GM13976 (cell line): ENCODE results near the gene SLIT2.

Experiments
- DNase-seq: peaks from one replicate; pipeline ENCODE4 v3.0.0; 2012; ENCODE audit warnings: low spot score
- in situ Hi-C: fragments of 300-500 bp; cut with MboI; formaldehyde crosslinking; loops from one replicate; pipeline ENCODE4 v1.12.0; 2022; ENCODE audit warnings: low sequenced_read_pairs, mixed read lengths, inconsistent platforms; ENCODE audit not compliant: unreplicated experiment
- TF ChIP-seq, protein P1 (sequence below): IDR thresholded peaks from 2 replicates; pipeline ENCODE4 v1.5.1; 2012; ENCODE audit warnings: borderline replicate concordance, mild to moderate bottlenecking; ENCODE audit not compliant: insufficient read depth; ENCODE audit errors: extremely low read depth, missing control alignments, control extremely low read depth

Gene SLIT2

DNA sequence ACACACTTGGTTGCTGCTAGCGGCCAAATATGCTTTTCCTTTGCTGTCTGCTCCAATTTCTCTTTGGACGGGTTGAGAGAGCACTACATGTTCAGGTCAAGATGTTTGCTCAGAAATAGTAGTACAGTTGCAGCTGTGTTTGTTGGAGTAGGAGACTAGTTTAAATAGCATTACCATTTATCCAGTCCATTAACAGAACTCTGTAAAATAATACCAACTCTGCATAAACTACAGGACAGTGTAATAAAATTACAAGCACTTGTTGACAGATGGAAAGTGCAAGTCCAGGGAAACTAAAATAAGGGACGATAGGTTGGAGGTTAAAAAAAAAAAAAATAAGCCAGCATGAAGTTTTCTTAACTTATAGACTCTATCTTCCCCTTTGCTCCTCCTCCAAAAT, 20.2 kb downstream of the SLIT2 start:
- DNase-seq: no peak
- TF ChIP-seq, protein P1, sequence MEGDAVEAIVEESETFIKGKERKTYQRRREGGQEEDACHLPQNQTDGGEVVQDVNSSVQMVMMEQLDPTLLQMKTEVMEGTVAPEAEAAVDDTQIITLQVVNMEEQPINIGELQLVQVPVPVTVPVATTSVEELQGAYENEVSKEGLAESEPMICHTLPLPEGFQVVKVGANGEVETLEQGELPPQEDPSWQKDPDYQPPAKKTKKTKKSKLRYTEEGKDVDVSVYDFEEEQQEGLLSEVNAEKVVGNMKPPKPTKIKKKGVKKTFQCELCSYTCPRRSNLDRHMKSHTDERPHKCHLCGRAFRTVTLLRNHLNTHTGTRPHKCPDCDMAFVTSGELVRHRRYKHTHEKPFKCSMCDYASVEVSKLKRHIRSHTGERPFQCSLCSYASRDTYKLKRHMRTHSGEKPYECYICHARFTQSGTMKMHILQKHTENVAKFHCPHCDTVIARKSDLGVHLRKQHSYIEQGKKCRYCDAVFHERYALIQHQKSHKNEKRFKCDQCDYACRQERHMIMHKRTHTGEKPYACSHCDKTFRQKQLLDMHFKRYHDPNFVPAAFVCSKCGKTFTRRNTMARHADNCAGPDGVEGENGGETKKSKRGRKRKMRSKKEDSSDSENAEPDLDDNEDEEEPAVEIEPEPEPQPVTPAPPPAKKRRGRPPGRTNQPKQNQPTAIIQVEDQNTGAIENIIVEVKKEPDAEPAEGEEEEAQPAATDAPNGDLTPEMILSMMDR: no peak
- in situ Hi-C loops: loop anchor here (25.0 kb wide), 1 partner anchor 1585 kb away; no protein-coding TSS in a partner anchor

- TF ChIP-seq, protein P1: no peak
- in situ Hi-C loops: loop anchor here (25.0 kb wide), 1 partner anchor 1585 kb away; no protein-coding TSS in a partner anchor
- no peak for DNase-seq
These were observed 20.7 kb downstream of the SLIT2 start for GRCh38 chr4:20272411-20272872.

- in situ Hi-C loops: loop anchor here (25.0 kb wide), 1 partner anchor 1586 kb away; no protein-coding TSS in a partner anchor
- TF ChIP-seq, protein P1: no peak
- DNase-seq: no peak
These were observed 22.1 kb downstream of the SLIT2 start for GRCh38 chr4:20273793-20274192.

DNA sequence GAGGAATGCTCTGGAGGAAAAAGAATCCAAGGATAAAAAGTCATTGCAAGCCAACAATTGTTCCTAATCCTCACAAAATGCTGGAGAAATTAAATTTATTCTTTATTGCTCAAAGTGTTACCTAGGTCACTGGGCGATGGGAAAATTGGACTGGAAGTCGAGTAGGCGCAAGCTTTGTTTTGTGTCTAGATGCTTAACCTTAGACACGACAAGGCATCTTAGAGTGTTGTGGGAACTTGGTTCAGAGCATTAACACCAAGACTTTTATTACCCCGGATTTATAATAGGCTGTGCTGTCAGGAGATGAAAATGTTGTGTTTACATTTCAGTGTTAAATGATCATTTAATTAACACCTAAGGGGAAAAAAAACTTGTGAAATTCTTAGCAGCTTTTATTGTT, 25.1 kb downstream of the SLIT2 start:
- no peak for DNase-seq
- in situ Hi-C loops: no loop called here
- TF ChIP-seq, protein P1: no peak

- DNase-seq: no peak
- in situ Hi-C loops: no loop called here
- TF ChIP-seq, protein P1: no peak
These were observed 26.5 kb downstream of the SLIT2 start for GRCh38 chr4:20278195-20278594.

DNA sequence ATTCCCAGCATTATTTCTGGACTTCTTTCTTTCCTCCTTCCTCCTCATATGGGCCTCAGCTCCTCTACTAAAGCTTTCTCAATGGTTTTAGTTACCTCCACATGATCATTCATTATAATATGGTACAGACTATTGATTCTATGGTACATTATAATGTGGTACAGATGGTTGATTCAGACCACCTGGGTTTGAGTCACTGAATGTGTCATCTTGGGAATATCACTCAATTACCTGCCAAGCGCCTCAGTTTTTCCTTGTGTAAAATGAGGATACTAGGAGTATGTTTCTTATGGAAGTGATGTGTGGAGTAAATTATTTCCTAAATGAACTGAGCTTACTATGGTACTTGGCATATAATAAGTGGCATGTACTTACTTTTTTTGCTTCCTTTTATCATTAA, 27.7 kb downstream of the SLIT2 start:
- in situ Hi-C loops: no loop called here
- no peak for DNase-seq
- TF ChIP-seq, protein P1: no peak
